Kidney (tissue), 14 donors: ENCODE data around the gene WDFY2. TPM values are rescaled to one million over a fixed set of nuclear protein-coding genes. Genes with fewer than 3 reads are reported as not detected.
A peak's percentile ranks its signal among the peaks of the same experiment; 100 is the strongest.

ENCODE experiments used
- DNase-seq, 5 donors: peaks; one replicate each; pipeline ENCODE4 v3.0.0-alpha.2; 2013 to 2020
- FAIRE-seq: peaks from 2 replicates; lab custom pipeline; 2012; peaks lifted over from hg19 to GRCh38; lab: Jason Lieb, UNC
- H3K27ac ChIP-seq, 2 donors: one replicate each; pipeline ENCODE4 v1.7.0; 2013; ENCODE audit warnings: low read depth in 2 of 2, low read length in 2 of 2, inconsistent platforms in 1 of 2
- H3K27me3 ChIP-seq: one replicate; pipeline ENCODE4 v1.7.1; 2013; ENCODE audit warnings: low read length, inconsistent platforms; ENCODE audit not compliant: control insufficient read depth, insufficient read depth
- H3K36me3 ChIP-seq, 3 donors: one replicate each; pipeline versions ENCODE4 v1.7.0 to v1.7.1; 2013; ENCODE audit warnings: low read length in 3 of 3, control low read depth in 1 of 3, inconsistent platforms in 1 of 3; ENCODE audit not compliant: insufficient read depth in 3 of 3, control insufficient read depth in 2 of 3
- H3K4me1 ChIP-seq, 3 donors: one replicate each; pipeline versions ENCODE4 v1.7.0 to v1.7.1; 2013; ENCODE audit warnings: low read length in 3 of 3, inconsistent platforms in 1 of 3, low read depth in 1 of 3; ENCODE audit not compliant: control insufficient read depth in 2 of 3, insufficient read depth in 2 of 3
- H3K4me3 ChIP-seq, 3 donors: one replicate each; pipeline versions ENCODE4 v1.7.0 to v1.8.1; 2013; ENCODE audit warnings: low read length in 3 of 3, control low read depth in 1 of 3, inconsistent platforms in 1 of 3
- H3K9ac ChIP-seq, 3 donors: one replicate each; pipeline versions ENCODE4 v1.7.0 to v1.7.1; 2013; ENCODE audit warnings: low read length in 3 of 3, control low read depth in 1 of 3, inconsistent platforms in 1 of 3
- H3K9me3 ChIP-seq, 3 donors: one replicate each; pipeline versions ENCODE4 v1.7.0 to v1.7.1; 2013; ENCODE audit warnings: low read length in 3 of 3, control low read depth in 1 of 3, inconsistent platforms in 1 of 3; ENCODE audit not compliant: control insufficient read depth in 2 of 3, insufficient read depth in 1 of 3
- intact Hi-C: fragments of 100-400 bp; cut with DNase I; formaldehyde crosslinking; loops from one replicate; pipeline ENCODE4 v1.11.1; 2022
- polyA plus RNA-seq: library from polyadenylated mRNA; stranded (reverse); fragments of 350-450 nt; fragmentation: Illumina TruSeq; extraction: RNeasy Lipid Tissue Mini Kit (QIAGEN cat#74804); gene quantifications from one replicate; pipeline ENCODE4 v1.2.3, GENCODE V29; 2014; ENCODE audit warnings: low read depth, low replicate concordance; ENCODE audit not compliant: insufficient read depth
- total RNA-seq: library from RNA; stranded (reverse); fragmentation: NEBNext Ultra II Directional; extraction: Animal tissue kit (Norgen Biotek cat#: 25700); gene quantifications from one replicate; pipeline ENCODE4 v1.2.1, GENCODE V29; 2021
- TF ChIP-seq, protein P1 (sequence below): IDR thresholded peaks from 3 replicates; pipeline ENCODE4 v1.5.1; 2012; ENCODE audit warnings: mild to moderate bottlenecking, moderate library complexity, borderline replicate concordance; ENCODE audit not compliant: insufficient read depth; ENCODE audit errors: extremely low read depth
- donor health status: control.
- donor health status: control.
- donor health status: control.
- donor health status: control.
- donor health status: control.
- donor health status: DM: yes; HTN: yes; CAD: no.
- donor health status: Normal renal cell carcinoma (clear cell type).

Gene WDFY2
- total and polyA plus RNA-seq, 2 donors from 2014 or later = 4.8 to 13.0 TPM

DNA sequence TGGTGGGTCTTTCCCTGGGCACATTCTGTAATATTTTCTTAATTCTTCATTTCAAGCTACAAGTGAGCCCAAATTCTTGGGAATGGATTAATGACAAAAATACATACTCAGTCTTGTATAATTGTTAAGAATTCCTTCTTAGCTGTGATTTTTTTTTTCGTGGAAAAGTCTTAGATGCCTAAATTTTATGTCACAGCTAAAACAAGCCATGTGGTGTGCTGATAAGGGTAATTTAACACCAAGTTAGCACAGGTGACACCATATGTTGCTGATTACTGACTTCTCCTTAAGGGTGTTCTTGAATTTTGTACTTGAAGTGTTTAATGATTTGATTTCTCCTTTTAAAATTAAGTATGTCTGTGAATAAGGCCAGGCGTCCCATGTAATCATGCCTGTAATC, 29.3 kb downstream of the WDFY2 start:
- no peaks in the 10 kb centered on the region for H3K27me3 ChIP-seq
- H3K9me3 ChIP-seq = no peaks in the 10 kb centered on the region
- no peak overlapping the region for H3K9ac ChIP-seq
- no peaks in the 10 kb centered on the region for H3K36me3 ChIP-seq
- intact Hi-C loops = no loop called here
- FAIRE-seq (no peak), DNase-seq (no peak)
- no peak overlapping the region for H3K27ac ChIP-seq
- TF ChIP-seq, protein P1, sequence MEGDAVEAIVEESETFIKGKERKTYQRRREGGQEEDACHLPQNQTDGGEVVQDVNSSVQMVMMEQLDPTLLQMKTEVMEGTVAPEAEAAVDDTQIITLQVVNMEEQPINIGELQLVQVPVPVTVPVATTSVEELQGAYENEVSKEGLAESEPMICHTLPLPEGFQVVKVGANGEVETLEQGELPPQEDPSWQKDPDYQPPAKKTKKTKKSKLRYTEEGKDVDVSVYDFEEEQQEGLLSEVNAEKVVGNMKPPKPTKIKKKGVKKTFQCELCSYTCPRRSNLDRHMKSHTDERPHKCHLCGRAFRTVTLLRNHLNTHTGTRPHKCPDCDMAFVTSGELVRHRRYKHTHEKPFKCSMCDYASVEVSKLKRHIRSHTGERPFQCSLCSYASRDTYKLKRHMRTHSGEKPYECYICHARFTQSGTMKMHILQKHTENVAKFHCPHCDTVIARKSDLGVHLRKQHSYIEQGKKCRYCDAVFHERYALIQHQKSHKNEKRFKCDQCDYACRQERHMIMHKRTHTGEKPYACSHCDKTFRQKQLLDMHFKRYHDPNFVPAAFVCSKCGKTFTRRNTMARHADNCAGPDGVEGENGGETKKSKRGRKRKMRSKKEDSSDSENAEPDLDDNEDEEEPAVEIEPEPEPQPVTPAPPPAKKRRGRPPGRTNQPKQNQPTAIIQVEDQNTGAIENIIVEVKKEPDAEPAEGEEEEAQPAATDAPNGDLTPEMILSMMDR = no peak
- peaks cover 0 to 3% (median 0%) of the 10 kb centered on the region in 3 donors for H3K4me1 ChIP-seq
- no peak overlapping the region for H3K4me3 ChIP-seq

DNA sequence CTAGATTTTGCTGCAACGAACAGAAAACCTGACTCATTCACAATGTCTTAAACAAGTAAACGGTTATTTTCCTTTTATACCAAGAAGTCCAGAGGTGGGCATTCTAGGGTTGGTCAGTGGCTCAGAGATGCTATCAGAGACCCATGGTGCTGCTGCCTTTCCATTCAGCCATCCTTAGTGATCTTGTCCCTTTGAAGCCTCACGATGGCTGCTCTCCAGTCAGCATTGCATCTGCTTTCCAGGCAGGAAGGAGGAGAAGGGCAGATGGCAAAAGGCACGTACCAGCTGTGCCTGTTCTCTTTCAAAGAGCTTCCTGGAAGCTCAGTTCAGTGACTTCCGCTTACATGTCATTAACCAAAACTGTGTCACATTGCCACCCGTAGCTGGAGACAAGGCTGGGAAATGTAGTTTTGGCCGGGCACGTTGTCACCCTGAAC, 30.1 kb downstream of the WDFY2 start:
- Histone ChIP-seq H3K4me1 (peaks cover 0 to 8% (median under 1%) of the 10 kb centered on the region in 3 donors), H3K9ac (no peak overlapping the region), H3K27ac (peak overlapping the region in 1 of 2 donors; percentile 23), H3K4me3 (peak overlapping the region in 2 of 3 donors; percentile 13 to 39), H3K36me3 (no peaks in the 10 kb centered on the region), H3K9me3 (no peaks in the 10 kb centered on the region), H3K27me3 (no peaks in the 10 kb centered on the region)
- intact Hi-C loops = no loop called here
- no peak for FAIRE-seq
- peak in 2 of 5 donors; percentile 20 to 51 for DNase-seq
- TF ChIP-seq, protein P1 = no peak

DNA sequence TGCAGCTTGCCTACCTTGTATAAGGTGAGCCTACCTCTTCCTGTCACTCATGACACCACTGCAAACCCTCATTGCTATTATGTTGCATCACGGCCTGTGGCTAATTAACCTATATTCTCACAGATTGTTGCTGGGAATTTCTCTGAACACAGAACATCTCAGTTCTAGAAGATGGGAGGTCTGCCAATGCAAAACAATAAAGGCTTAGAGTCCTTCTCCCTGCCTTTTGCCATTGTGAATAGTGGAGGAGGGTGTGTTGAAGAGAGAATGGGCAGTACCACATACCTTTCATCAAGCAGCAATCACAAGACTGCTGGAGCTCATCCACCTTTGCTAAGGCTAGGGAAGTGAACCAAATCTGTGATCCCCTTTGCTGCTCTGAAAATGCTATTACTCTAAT, 34.4 kb downstream of the WDFY2 start:
- TF ChIP-seq, protein P1 = no peak

DNA sequence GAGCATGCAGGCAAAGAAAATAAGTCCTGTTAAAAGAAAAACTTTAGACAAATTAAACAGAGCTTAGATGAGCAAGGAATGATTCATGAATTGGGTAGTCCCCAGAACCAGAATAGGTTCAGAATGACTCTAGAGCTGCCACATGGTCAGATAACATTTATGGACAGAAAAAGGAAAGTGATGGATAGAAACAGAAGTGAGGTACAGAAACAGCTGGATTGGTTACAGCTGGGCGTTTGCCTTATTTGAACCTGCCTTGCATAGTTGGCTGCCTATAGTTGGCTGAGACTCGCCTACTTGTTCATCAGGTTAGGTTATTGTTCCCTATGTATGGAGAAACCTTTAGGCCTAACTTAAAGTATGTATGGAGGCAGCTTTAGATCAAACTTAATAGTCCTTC, 35.4 kb downstream of the WDFY2 start:
- Histone ChIP-seq H3K9me3 (no peaks in the 10 kb centered on the region), H3K9ac (no peak overlapping the region), H3K27ac (no peak overlapping the region), H3K4me3 (no peak overlapping the region), H3K4me1 (peaks cover 0 to 13% (median 5%) of the 10 kb centered on the region in 3 donors), H3K36me3 (no peaks in the 10 kb centered on the region), H3K27me3 (no peaks in the 10 kb centered on the region)
- DNase-seq (no peak), FAIRE-seq (no peak)
- TF ChIP-seq, protein P1 = no peak
- intact Hi-C loops = no loop called here

More for the DNA sequence above, 34.4 kb downstream of the WDFY2 start:
- peaks cover 0 to 15% (median 5%) of the 10 kb centered on the region in 3 donors for H3K4me1 ChIP-seq
- H3K27me3 ChIP-seq = no peaks in the 10 kb centered on the region
- no peak overlapping the region for H3K27ac ChIP-seq
- no peak overlapping the region for H3K9ac ChIP-seq
- DNase-seq (peak in 1 of 5 donors; percentile 44), FAIRE-seq (no peak)
- no peaks in the 10 kb centered on the region for H3K9me3 ChIP-seq
- H3K36me3 ChIP-seq = no peaks in the 10 kb centered on the region
- H3K4me3 ChIP-seq = no peak overlapping the region
- intact Hi-C loops = no loop called here
